Umbilical cord (tissue), 2 donors: ENCODE results near the gene ZNF30. TPM values are rescaled to one million over a fixed set of nuclear protein-coding genes. Genes with fewer than 3 reads are reported as not detected.
"Not testable (repeated sequence)": the region's sequence is repeated elsewhere in the genome, so short reads cannot be mapped to it uniquely, and the experiment has no call there.

ENCODE experiments used
- DNase-seq: peaks from one replicate; pipeline ENCODE4 v3.0.0-alpha.2; 2015; ENCODE audit warnings: low spot score
- total RNA-seq: library from RNA; depleted of rRNA; stranded (reverse); fragments of >200 nt; gene quantifications from one replicate; pipeline ENCODE4 v1.2.3, GENCODE V29; 2014; ENCODE audit warnings: low replicate concordance; ENCODE audit not compliant: insufficient read depth

ZNF30 gene
- total RNA-seq, result 5.5 TPM

GRCh38 chr19:34926685-34927375 lies at the start of gene ZNF30:
Gene ZNF30, plus strand, starts transcription at chr19:34926903. Its CDS starts 3,045 bp downstream, at chr19:34929948.
- DNase-seq, result peak; percentile 96

GRCh38 chr19:34879563-34879962 lies 47.1 kb upstream of the ZNF30 start:
- no peak for DNase-seq

GRCh38 chr19:34880034-34880433 lies 46.7 kb upstream of the ZNF30 start:
- no peak for DNase-seq

GRCh38 chr19:34881982-34882381 lies 44.7 kb upstream of the ZNF30 start:
- no peak for DNase-seq

GRCh38 chr19:34888091-34888490 lies 38.6 kb upstream of the ZNF30 start:
- DNase-seq, result no peak

GRCh38 chr19:34900245-34900644 lies 26.5 kb upstream of the ZNF30 start:
- DNase-seq, result no peak

- no peak for DNase-seq
These were observed 21.8 kb upstream of the ZNF30 start for GRCh38 chr19:34904664-34905527.

- no peak for DNase-seq
These were observed 15.9 kb upstream of the ZNF30 start for GRCh38 chr19:34910770-34911169.

- DNase-seq, result not testable (repeated sequence)
These were observed 9.6 kb upstream of the ZNF30 start for GRCh38 chr19:34917144-34917543.

GRCh38 chr19:34918190-34918589 lies 8.5 kb upstream of the ZNF30 start:
- no peak for DNase-seq

- DNase-seq, result not testable (repeated sequence)
These were observed 6.5 kb upstream of the ZNF30 start for GRCh38 chr19:34920090-34920786.

- no peak for DNase-seq
These were observed 1.3 kb upstream of the ZNF30 start for GRCh38 chr19:34925278-34925855.

- DNase-seq, result no peak
These were observed 380 bp upstream of the ZNF30 start for GRCh38 chr19:34926361-34926684.

- no peak for DNase-seq
These were observed 5.8 kb downstream of the ZNF30 start for GRCh38 chr19:34932494-34932893.

GRCh38 chr19:34936184-34936583 lies 9.5 kb downstream of the ZNF30 start:
- no peak for DNase-seq

GRCh38 chr19:34938886-34939285 lies 12.2 kb downstream of the ZNF30 start:
- no peak for DNase-seq

- DNase-seq, result no peak
These were observed 17.3 kb downstream of the ZNF30 start for GRCh38 chr19:34943861-34944573.

- DNase-seq, result no peak
These were observed 26.4 kb downstream of the ZNF30 start for GRCh38 chr19:34953092-34953491.

- no peak for DNase-seq
These were observed 31.4 kb downstream of the ZNF30 start for GRCh38 chr19:34957830-34958751.

GRCh38 chr19:34959021-34959420 lies 32.3 kb downstream of the ZNF30 start:
- no peak for DNase-seq
